ENCODE results near the gene ZBTB7B.
A peak's percentile ranks its signal among the peaks of the same experiment; 100 is the strongest.

GRCh38 chr1:155003766-155004351, 1.3 kb downstream of the ZBTB7B start:
- TF ChIP-seq POLR2AphosphoS5 (IDR thresholded peaks at IDR 0.05) (peak; percentile 3), CTCF (IDR thresholded peaks at IDR 0.05) (no peak), POLR2A (IDR thresholded peaks at IDR 0.05) (no peak)
